ENCODE data around the gene DHRS1. TPM values are rescaled to one million over a fixed set of nuclear protein-coding genes. Genes with fewer than 3 reads are reported as not detected.

Gene DHRS1
- total and polyA plus RNA-seq, 9 of the 15 experiments (the other 6 are each of a cell fraction or from before 2014, with no cell fraction given), result 7.3 to 33.6 (median 13.3) TPM

- peak; percentile 97 for TF ChIP-seq MGA (IDR thresholded peaks at IDR 0.05)
- TF ChIP-seq BHLHE40 (IDR thresholded peaks at IDR 0.05; ENCODE audit: low read length), result no peak
- TF ChIP-seq ZNF696 (CRISPR knock-in tag; conservative IDR thresholded peaks at IDR 0.05), result no peak
- no peak for TF ChIP-seq ZBTB8A (IDR thresholded peaks at IDR 0.05; ENCODE audit: partially characterized antibody)
- TF ChIP-seq CXXC5 (CRISPR knock-in tag; IDR thresholded peaks at IDR 0.05), result peak; percentile 79
- TF ChIP-seq BCLAF1 (IDR thresholded peaks at IDR 0.05; ENCODE audit: borderline replicate concordance in 1 of 2, control insufficient read depth in 1 of 2, low read depth in 2 of 2, low read length in 1 of 2), result no peak
- TF ChIP-seq FOXK2 (conservative IDR thresholded peaks at IDR 0.05 in 1 of 2, IDR thresholded peaks at IDR 0.05 in 1 of 2; ENCODE audit: low read depth in 2 of 2), result no peak
- TF ChIP-seq ADNP (tag; IDR thresholded peaks at IDR 0.05), result no peak
- no peak for TF ChIP-seq DNMT1 (IDR thresholded peaks at IDR 0.05)
- TF ChIP-seq ZNF584 (CRISPR knock-in tag; IDR thresholded peaks at IDR 0.05; ENCODE audit: low read depth), result peak; percentile 81
- peak; percentile 26 for TF ChIP-seq POLR2B (IDR thresholded peaks at IDR 0.05; ENCODE audit: low read depth, partially characterized antibody)
Observed at GRCh38 chr14:24315807-24316596, 16.4 kb upstream of the DHRS1 start (continued).

Measured in K562 (cell line).